KBM-7 (cell line): ENCODE data around the gene BTBD10.

Experiments
- DNase-seq: peaks from one replicate; pipeline ENCODE4 v3.0.0-alpha.2; 2015
- in situ Hi-C: fragments of 300-500 bp; cut with MboI; formaldehyde crosslinking; loops from 2 replicates; pipeline ENCODE4 v1.14.3; 2020; ENCODE audit warnings: low sequenced_read_pairs, low pct_unique_long_range_greater_than_20kb, mixed read lengths

Gene BTBD10

GRCh38 chr11:13462901-13463778, at the start of gene BTBD10:
TSS of gene BTBD10 (minus strand) at chr11:13463222. CDS start at chr11:13445124, 18,098 bp downstream.
- peak; percentile 95 for DNase-seq
- in situ Hi-C loops = no loop called here

- no peak for DNase-seq
- in situ Hi-C loops = no loop called here
Measured at GRCh38 chr11:13503393-13503792, 40.4 kb upstream of the BTBD10 start.

- DNase-seq = no peak
- in situ Hi-C loops = no loop called here
Measured at GRCh38 chr11:13502492-13502891, 39.5 kb upstream of the BTBD10 start.

GRCh38 chr11:13495929-13496328, 32.9 kb upstream of the BTBD10 start, which contains the start of gene PTH:
TSS of gene PTH (minus strand) at chr11:13495997. CDS start at chr11:13492855, 3,142 bp downstream.
- no peak for DNase-seq
- in situ Hi-C loops = no loop called here

- no peak for DNase-seq
- in situ Hi-C loops = no loop called here
Measured at GRCh38 chr11:13494051-13494450, 31.0 kb upstream of the BTBD10 start.

GRCh38 chr11:13487661-13488030, 24.6 kb upstream of the BTBD10 start:
- peak; percentile 2 for DNase-seq
- in situ Hi-C loops = no loop called here

- no peak for DNase-seq
- in situ Hi-C loops = no loop called here
Measured at GRCh38 chr11:13486926-13487660, 24.1 kb upstream of the BTBD10 start.

GRCh38 chr11:13480198-13480597, 17.2 kb upstream of the BTBD10 start:
- in situ Hi-C loops = no loop called here
- no peak for DNase-seq

GRCh38 chr11:13479688-13480087, 16.7 kb upstream of the BTBD10 start:
- DNase-seq = no peak
- in situ Hi-C loops = no loop called here

GRCh38 chr11:13475091-13475490, 12.1 kb upstream of the BTBD10 start:
- in situ Hi-C loops = no loop called here
- DNase-seq = no peak

GRCh38 chr11:13473013-13473722, 10.1 kb upstream of the BTBD10 start:
- in situ Hi-C loops = no loop called here

GRCh38 chr11:13468750-13469149, 5.7 kb upstream of the BTBD10 start:
- in situ Hi-C loops = no loop called here

More at GRCh38 chr11:13473013-13473722, 10.1 kb upstream of the BTBD10 start:
- DNase-seq = no peak

GRCh38 chr11:13465909-13466371, 2.9 kb upstream of the BTBD10 start:
- peak; percentile 54 for DNase-seq
- in situ Hi-C loops = no loop called here

More at GRCh38 chr11:13468750-13469149, 5.7 kb upstream of the BTBD10 start:
- DNase-seq = no peak

- in situ Hi-C loops = no loop called here
- DNase-seq = no peak
Measured at GRCh38 chr11:13463779-13464290, 813 bp upstream of the BTBD10 start.

- DNase-seq = peak; percentile 63
- in situ Hi-C loops = no loop called here
Measured at GRCh38 chr11:13462311-13462900, 616 bp downstream of the BTBD10 start.

- no peak for DNase-seq
- in situ Hi-C loops = no loop called here
Measured at GRCh38 chr11:13461291-13461690, 1.7 kb downstream of the BTBD10 start.

GRCh38 chr11:13450832-13451397, 12.1 kb downstream of the BTBD10 start:
- no peak for DNase-seq
- in situ Hi-C loops = no loop called here

- in situ Hi-C loops = no loop called here
- DNase-seq = no peak
Measured at GRCh38 chr11:13449522-13449921, 13.5 kb downstream of the BTBD10 start.

- in situ Hi-C loops = no loop called here
Measured at GRCh38 chr11:13448876-13449275, 14.1 kb downstream of the BTBD10 start.

More at GRCh38 chr11:13448876-13449275, 14.1 kb downstream of the BTBD10 start:
- DNase-seq = peak; percentile 70
